Measurements from ENCODE around the gene CXorf38.
"Not testable (repeated sequence)": the region's sequence is repeated elsewhere in the genome, so short reads cannot be mapped to it uniquely, and the experiment has no call there.

DNA sequence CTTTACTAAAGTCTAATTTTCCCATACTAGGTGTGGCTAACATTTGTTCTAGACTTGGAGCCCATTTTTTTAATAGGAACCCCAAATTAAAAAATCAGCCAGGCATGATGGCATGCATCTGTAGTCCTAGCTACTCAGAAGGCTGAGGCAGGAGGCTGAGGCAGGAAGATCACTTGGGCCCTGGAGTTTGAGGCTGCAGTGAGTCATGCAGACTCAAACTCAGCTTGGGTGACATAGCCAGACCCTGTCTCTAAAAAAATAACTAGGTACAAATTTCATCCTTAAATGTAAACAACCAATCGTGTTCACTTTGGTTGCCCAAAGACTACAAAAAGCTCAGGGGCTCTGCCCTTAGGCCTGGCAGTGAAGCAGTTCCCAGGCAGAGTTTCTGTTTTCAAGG, 59.7 kb downstream of the CXorf38 start:
- TF ChIP-seq, protein P1, sequence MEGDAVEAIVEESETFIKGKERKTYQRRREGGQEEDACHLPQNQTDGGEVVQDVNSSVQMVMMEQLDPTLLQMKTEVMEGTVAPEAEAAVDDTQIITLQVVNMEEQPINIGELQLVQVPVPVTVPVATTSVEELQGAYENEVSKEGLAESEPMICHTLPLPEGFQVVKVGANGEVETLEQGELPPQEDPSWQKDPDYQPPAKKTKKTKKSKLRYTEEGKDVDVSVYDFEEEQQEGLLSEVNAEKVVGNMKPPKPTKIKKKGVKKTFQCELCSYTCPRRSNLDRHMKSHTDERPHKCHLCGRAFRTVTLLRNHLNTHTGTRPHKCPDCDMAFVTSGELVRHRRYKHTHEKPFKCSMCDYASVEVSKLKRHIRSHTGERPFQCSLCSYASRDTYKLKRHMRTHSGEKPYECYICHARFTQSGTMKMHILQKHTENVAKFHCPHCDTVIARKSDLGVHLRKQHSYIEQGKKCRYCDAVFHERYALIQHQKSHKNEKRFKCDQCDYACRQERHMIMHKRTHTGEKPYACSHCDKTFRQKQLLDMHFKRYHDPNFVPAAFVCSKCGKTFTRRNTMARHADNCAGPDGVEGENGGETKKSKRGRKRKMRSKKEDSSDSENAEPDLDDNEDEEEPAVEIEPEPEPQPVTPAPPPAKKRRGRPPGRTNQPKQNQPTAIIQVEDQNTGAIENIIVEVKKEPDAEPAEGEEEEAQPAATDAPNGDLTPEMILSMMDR (conservative IDR thresholded peaks at IDR 0.05; ENCODE audit: low read depth in 2 of 2), result not testable (repeated sequence)
- not testable (repeated sequence) for TF ChIP-seq EZH2 (IDR thresholded peaks at IDR 0.05; ENCODE audit: low read depth, unreplicated experiment); POLR2AphosphoS5 (IDR thresholded peaks at IDR 0.05; ENCODE audit: low read depth); CREB1 (CRISPR knock-in tag; IDR thresholded peaks at IDR 0.05; ENCODE audit: low read depth); EZH2phosphoT487 (IDR thresholded peaks at IDR 0.05; ENCODE audit: unreplicated experiment)

Measured in GM23338 (cell line).